Mucosa of descending colon (tissue), 3 donors: Measurements from ENCODE around the gene KLHL22. TPM values are rescaled to one million over a fixed set of nuclear protein-coding genes. Genes with fewer than 3 reads are reported as not detected.
A peak's percentile ranks its signal among the peaks of the same experiment; 100 is the strongest.
"Not testable (repeated sequence)": the region's sequence is repeated elsewhere in the genome, so short reads cannot be mapped to it uniquely, and the experiment has no call there.

Source experiments
- ATAC-seq: fragments of 200-7000 bp; cut with Tn5 transposase; one replicate; pipeline ENCODE4 v1.9.1; 2020; ENCODE audit warnings: mild to moderate bottlenecking, moderate library complexity
- DNase-seq, 3 donors: peaks; one replicate each; pipeline ENCODE4 v3.0.0-alpha.2; 2020
- H3K36me3 ChIP-seq: fragments of 200-600 bp; one replicate; pipeline ENCODE4 v1.8.0; 2021; ENCODE audit warnings: low read depth, mild to moderate bottlenecking
- H3K4me1 ChIP-seq: fragments of 200-600 bp; one replicate; pipeline ENCODE4 v1.8.0; 2021; ENCODE audit warnings: low read depth, mild to moderate bottlenecking
- H3K4me3 ChIP-seq: fragments of 200-600 bp; one replicate; pipeline ENCODE4 v1.8.0; 2021; ENCODE audit warnings: mild to moderate bottlenecking
- H3K9me3 ChIP-seq: fragments of 200-600 bp; one replicate; pipeline ENCODE4 v1.8.0; 2021; ENCODE audit warnings: mild to moderate bottlenecking
- intact Hi-C, 2 donors: fragments of 100-400 bp; cut with DNase I in 1 of 2; cut with micrococcal nuclease in 1 of 2; formaldehyde crosslinking; loops; one replicate each; pipeline versions ENCODE4 v1.11.0 to v1.11.1; 2022; cut with DNase I, micrococcal nuclease
- long read RNA-seq, 2 donors: library from polyadenylated mRNA; unstranded; transcript quantifications; one replicate each; pipeline ENCODE4 v2.0.0, GENCODE V29; 2019 to 2021
- total RNA-seq, 3 donors: library from RNA; stranded (reverse); fragmentation: NEBNext Ultra II Directional in 2 of 3; extraction: Animal tissue kit (Norgen Biotek cat#: 25700) in 2 of 3; gene quantifications; one replicate each; pipeline versions ENCODE4 v1.2.1 to v1.2.4, GENCODE V29; 2021 to 2023
- TF ChIP-seq, protein P1 (sequence below): fragments of 200-600 bp; IDR thresholded peaks from one replicate; pipeline ENCODE4 v1.8.0; 2022; ENCODE audit warnings: antibody characterized with exemption, mild to moderate bottlenecking
- donor health status: DM: no; HTN: no; CAD: no; lungs with moderate emphysema.
- donor health status: DM: no; HTN: no; CAD: no.
- donor health status: DM: no; HTN: yes; CAD: no.

Gene KLHL22
- 10 to 100 TPM in 2 of 3 donors, 1 to 10 TPM in 1; 9.5 to 24.1 (median 14.7) TPM for total RNA-seq
- long read RNA-seq, donor 1, transcript KLHL22-201 (7 exons, 2,616 nt) = major isoform, 28 of 45 reads
- long read RNA-seq, donor 1, partial matches to known transcripts = 13 of 45 reads
- long read RNA-seq, donor 1, other reads (novel, unspliced or antisense) = 4 of 45 reads
- long read RNA-seq, donor 2, partial matches to known transcripts = 0 of 4 reads
- long read RNA-seq, donor 2, other reads (novel, unspliced or antisense) = 0 of 4 reads

DNA sequence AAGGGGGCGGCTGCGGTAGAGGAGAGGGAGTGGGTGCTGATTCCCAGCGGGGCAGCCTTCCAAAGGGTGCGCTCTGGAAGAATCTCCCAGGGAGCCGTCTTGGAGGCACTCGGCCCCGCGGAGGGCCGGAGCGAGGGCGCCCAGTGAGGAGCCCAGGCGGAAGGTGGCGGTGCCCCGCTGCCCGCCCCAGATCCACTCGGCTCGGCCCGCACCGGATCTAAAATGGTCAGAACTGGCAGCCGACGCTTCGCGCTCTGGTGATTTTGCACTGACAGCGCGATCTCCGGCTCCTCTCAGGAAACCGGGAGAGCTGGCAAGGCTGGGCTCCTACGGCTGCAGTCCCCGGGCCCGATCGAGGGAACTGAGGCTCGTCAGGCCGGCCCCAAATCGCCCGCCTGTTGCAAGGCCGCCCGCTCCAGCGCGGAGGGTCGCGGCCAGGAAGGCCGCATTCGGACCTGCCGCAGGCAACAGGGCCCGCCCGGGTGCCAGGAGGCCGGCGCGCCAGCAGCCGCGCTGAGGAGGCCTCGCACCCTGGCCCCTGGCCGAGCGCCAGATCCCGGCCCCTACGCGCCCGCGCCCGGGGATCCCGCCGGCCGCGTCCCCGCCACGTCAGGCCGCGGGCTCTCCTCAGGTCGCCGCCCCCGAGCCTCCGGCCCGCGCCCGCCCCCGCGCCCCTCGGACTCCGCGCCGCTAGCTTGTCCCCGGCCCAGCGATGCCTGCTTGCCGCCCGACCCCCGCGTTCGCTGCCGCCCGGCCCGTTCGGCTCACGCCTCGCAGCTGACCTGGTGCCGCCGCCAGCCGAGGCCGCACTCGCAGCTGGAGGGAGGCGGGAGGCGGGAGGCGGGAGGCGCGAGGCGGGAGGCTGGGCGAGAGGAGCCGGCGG is at the start of gene KLHL22:
Gene KLHL22 (minus strand): TSS at position 818 of the 883 bp plus-strand sequence. CDS start 6,584 bp downstream, outside the sequence.
- DNase-seq (peak; percentile 50 to 69 (median 67)), ATAC-seq (peak; percentile 27)
- Histone ChIP-seq H3K36me3 (no peaks in the 10 kb centered on the region), H3K4me3 (peak within 1 kb of the TSS; percentile 48), H3K9me3 (no peaks in the 10 kb centered on the region), H3K4me1 (peaks cover 27% of the 10 kb centered on the region)
- TF ChIP-seq, protein P1, sequence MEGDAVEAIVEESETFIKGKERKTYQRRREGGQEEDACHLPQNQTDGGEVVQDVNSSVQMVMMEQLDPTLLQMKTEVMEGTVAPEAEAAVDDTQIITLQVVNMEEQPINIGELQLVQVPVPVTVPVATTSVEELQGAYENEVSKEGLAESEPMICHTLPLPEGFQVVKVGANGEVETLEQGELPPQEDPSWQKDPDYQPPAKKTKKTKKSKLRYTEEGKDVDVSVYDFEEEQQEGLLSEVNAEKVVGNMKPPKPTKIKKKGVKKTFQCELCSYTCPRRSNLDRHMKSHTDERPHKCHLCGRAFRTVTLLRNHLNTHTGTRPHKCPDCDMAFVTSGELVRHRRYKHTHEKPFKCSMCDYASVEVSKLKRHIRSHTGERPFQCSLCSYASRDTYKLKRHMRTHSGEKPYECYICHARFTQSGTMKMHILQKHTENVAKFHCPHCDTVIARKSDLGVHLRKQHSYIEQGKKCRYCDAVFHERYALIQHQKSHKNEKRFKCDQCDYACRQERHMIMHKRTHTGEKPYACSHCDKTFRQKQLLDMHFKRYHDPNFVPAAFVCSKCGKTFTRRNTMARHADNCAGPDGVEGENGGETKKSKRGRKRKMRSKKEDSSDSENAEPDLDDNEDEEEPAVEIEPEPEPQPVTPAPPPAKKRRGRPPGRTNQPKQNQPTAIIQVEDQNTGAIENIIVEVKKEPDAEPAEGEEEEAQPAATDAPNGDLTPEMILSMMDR = no peak
- intact Hi-C loops = no loop called here

- H3K4me3 ChIP-seq, intact Hi-C loops, ATAC-seq, H3K4me1 ChIP-seq, H3K36me3 ChIP-seq, H3K9me3 ChIP-seq: not testable (repeated sequence)
- peak in 1 of 3 donors; percentile 7 for DNase-seq
Measured at GRCh38 chr22:20545318-20545634, 49.7 kb upstream of the KLHL22 start.

DNA sequence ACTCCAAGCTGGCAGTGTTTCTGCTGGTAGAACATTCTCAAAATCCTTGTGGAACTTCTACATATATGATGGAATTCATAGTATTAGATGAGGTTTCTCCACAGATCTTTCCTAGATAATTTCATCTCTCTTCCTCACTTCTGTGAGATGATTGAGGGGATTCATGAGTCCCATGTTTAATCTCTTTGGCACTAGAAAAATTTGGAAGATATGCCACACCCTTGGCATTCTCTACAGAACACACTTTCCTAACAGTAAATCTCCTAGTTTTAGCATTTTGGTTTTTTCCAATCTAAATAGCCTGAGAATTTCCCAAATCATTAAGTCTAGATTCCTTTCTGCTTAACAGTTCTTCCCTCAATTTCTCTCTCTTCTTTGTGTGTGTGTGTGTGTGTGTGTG is 47.1 kb upstream of the KLHL22 start:
- H3K9me3 ChIP-seq = no peaks in the 10 kb centered on the region
- no peaks in the 10 kb centered on the region for H3K36me3 ChIP-seq
- TF ChIP-seq, protein P1 = no peak
- ATAC-seq (no peak), DNase-seq (no peak)
- no peaks in the 10 kb centered on the region for H3K4me1 ChIP-seq
- H3K4me3 ChIP-seq = no peak overlapping the region
- intact Hi-C loops = no loop called here

DNA sequence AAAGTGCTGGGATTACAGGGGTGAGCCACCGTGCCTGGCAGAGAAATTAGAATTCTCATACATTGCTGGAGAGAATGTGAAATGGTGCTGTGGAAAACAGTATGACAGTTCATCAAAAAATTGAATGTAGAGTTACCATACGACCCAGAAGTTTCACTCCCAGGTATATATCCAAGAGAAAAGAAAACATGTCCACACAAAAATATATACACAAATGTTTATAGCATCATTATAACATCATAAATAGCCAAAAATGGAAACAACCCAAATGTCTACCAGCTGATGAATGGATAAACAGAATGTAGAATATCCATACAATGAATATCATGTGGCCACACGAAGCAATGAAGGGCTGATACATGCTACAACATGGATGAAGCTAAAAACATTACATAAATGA is 46.5 kb upstream of the KLHL22 start:
- DNase-seq = no peak
- intact Hi-C loops = no loop called here
- Histone ChIP-seq H3K4me1 (no peaks in the 10 kb centered on the region), H3K9me3 (no peaks in the 10 kb centered on the region), H3K4me3 (no peak overlapping the region), H3K36me3 (no peaks in the 10 kb centered on the region)
- no peak for ATAC-seq
- TF ChIP-seq, protein P1 = no peak

DNA sequence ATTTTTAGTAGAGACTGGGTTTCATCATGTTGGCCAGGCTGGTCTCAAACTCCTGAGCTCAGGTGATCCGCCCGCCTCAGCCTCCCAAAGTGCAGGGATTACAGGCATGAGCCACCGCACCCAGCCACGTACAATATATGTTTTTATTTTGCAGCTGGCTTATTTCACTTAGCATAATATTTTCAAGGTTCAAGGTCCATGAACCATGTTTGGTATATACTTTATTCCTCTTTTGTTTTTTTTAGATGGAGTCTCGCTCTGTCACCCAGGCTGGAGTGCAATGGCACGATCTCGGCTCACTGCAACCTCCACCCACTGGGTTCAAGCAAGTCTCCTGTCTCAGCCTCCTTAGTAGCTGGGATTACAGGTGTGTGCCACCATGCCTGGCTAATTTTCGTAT is 43.3 kb upstream of the KLHL22 start:
- H3K9me3 ChIP-seq, H3K4me3 ChIP-seq, H3K36me3 ChIP-seq, intact Hi-C loops, H3K4me1 ChIP-seq, DNase-seq, ATAC-seq: not testable (repeated sequence)

- Histone ChIP-seq H3K36me3 (no peaks in the 10 kb centered on the region), H3K4me3 (no peak overlapping the region), H3K4me1 (no peaks in the 10 kb centered on the region), H3K9me3 (no peaks in the 10 kb centered on the region)
- ATAC-seq = no peak
- no peak for DNase-seq
- intact Hi-C loops = no loop called here
- TF ChIP-seq, protein P1 = no peak
Measured at GRCh38 chr22:20537983-20538382, 42.4 kb upstream of the KLHL22 start.
